HAP-1 (cell line): Measurements from ENCODE around the gene TDP2.
"Not testable (repeated sequence)": the region's sequence is repeated elsewhere in the genome, so short reads cannot be mapped to it uniquely, and the experiment has no call there.

Experiments
- DNase-seq, 2 experiments: peaks; one replicate each; pipeline ENCODE4 v3.0.0-alpha.2; 2016 to 2020; ENCODE audit warnings: low spot score in 2 of 2
- H3K27me3 ChIP-seq: fragments of 250-450 bp; sonication (Bioruptor Pico); 2 replicates; pipeline ENCODE4 v1.5.1; 2020; ENCODE audit warnings: low read depth, mild to moderate bottlenecking, moderate library complexity
- H3K36me3 ChIP-seq: fragments of 250-450 bp; sonication (Bioruptor Pico); replicated peaks from 2 replicates; pipeline ENCODE4 v1.5.1; 2020; ENCODE audit warnings: mild to moderate bottlenecking
- H3K4me1 ChIP-seq: fragments of 250-450 bp; sonication (Bioruptor Pico); 2 replicates; pipeline ENCODE4 v1.5.1; 2020; ENCODE audit warnings: mild to moderate bottlenecking
- H3K4me3 ChIP-seq: fragments of 250-450 bp; sonication (Bioruptor Pico); 2 replicates; pipeline ENCODE4 v1.5.1; 2020; ENCODE audit warnings: mild to moderate bottlenecking, moderate library complexity
- H3K9me3 ChIP-seq: fragments of 250-450 bp; sonication (Bioruptor Pico); 2 replicates; pipeline ENCODE4 v1.5.1; 2020; ENCODE audit warnings: mild to moderate bottlenecking, moderate library complexity
- in situ Hi-C: fragments of 300-500 bp; cut with MboI; formaldehyde crosslinking; loops from 3 replicates; pipeline ENCODE4 v1.14.3; 2020; ENCODE audit warnings: low sequenced_read_pairs, inconsistent platforms, mixed read lengths

The TDP2 gene, protein sequence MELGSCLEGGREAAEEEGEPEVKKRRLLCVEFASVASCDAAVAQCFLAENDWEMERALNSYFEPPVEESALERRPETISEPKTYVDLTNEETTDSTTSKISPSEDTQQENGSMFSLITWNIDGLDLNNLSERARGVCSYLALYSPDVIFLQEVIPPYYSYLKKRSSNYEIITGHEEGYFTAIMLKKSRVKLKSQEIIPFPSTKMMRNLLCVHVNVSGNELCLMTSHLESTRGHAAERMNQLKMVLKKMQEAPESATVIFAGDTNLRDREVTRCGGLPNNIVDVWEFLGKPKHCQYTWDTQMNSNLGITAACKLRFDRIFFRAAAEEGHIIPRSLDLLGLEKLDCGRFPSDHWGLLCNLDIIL

GRCh38 chr6:24666641-24667377, at the start of gene TDP2, which contains the start of gene ACOT13:
Gene TDP2, minus strand, starts transcription at chr6:24666899. Its CDS starts 37 bp downstream, at chr6:24666862.
Gene ACOT13, plus strand, starts transcription at chr6:24667077. Its CDS starts 187 bp downstream, at chr6:24667264.
- peak; percentile 91 to 95 for DNase-seq
- no peaks in the 10 kb centered on the region for H3K9me3 ChIP-seq
- peaks cover 16% of the 10 kb centered on the region for H3K36me3 ChIP-seq
- peaks cover 14% of the 10 kb centered on the region for H3K4me1 ChIP-seq
- peak within 1 kb of the TSS; percentile 94 for H3K4me3 ChIP-seq
- in situ Hi-C loops, result no loop called here
- H3K27me3 ChIP-seq, result no peaks in the 10 kb centered on the region

DNA sequence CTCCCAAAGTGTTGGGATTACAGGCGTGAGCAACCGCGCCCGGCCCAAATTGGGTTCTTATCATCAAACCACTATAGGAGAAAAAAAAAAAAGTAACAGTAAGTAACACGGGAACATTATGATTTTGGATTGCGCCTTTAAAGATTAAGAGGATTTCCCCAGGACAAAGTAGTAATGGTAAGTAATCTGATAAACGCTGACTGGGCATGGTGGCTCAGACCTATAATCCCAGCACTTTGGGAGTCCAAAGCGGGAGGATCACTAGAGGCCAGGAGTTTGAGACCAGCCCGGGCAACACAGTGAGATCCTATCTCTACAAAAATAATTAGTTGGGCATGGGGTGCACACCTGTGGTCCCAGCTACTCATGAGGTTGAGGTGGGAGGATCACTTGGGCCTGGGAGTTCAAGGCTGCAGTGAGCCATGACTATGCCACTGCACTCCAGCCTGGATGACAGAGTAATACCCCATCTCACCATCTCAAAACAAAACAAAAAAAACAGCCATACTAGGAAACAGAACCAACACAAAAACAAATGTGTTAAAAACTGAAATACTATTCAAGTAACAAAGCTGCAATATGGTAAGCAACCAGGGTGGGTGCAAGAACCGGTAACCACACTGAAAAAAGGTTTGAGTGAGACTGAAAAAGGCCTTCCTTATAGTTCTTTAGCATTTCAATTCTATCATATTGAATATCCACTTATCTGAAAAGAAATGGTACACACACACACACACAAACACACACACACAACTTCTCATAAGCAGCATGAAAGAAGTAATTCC, 44.0 kb upstream of the TDP2 start:
- Histone ChIP-seq H3K4me3 (no peak overlapping the region), H3K27me3 (no peaks in the 10 kb centered on the region), H3K36me3 (peaks cover 99% of the 10 kb centered on the region), H3K9me3 (no peaks in the 10 kb centered on the region), H3K4me1 (no peaks in the 10 kb centered on the region; the same call in 1 of the 2 replicates)
- in situ Hi-C loops, result no loop called here
- DNase-seq, result no peak

DNA sequence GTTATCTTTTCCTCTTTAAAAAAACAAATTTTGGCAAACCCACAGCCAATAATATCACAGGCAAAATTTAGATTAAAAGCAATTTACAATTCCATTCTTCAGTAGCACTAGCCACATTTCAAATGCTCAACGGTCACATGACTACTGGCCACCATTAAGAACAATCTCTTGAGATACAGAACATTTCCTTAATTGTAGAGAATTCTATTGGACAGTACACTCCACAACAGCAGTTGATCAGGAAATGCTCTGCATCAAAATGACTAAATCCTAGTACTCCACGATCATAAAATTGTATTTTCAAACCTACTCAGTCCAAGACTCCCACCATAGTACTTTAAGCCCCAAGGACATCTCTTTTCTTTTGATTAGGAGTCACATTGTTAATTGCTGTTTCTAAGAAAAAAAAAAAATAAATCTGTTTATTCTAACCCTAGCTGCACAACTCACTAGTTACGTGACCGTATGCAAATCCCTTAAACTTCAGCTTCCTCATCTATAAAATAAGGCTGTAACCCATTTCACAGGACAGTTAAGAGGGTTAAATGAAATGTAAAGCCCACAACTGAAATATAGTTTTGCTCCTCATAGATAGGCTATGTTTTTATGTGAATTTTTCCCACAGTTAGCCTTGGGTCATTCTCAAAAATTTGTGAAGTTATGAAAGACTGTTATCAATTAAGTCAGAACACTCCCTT, 42.5 kb upstream of the TDP2 start:
- Histone ChIP-seq H3K9me3 (no peaks in the 10 kb centered on the region), H3K4me1 (peaks cover 5% of the 10 kb centered on the region), H3K36me3 (peaks cover 99% of the 10 kb centered on the region), H3K4me3 (no peak overlapping the region), H3K27me3 (no peaks in the 10 kb centered on the region)
- no peak for DNase-seq
- in situ Hi-C loops, result no loop called here

- peaks cover 96% of the 10 kb centered on the region for H3K36me3 ChIP-seq
Measured at GRCh38 chr6:24708612-24709011, 41.9 kb upstream of the TDP2 start.

DNA sequence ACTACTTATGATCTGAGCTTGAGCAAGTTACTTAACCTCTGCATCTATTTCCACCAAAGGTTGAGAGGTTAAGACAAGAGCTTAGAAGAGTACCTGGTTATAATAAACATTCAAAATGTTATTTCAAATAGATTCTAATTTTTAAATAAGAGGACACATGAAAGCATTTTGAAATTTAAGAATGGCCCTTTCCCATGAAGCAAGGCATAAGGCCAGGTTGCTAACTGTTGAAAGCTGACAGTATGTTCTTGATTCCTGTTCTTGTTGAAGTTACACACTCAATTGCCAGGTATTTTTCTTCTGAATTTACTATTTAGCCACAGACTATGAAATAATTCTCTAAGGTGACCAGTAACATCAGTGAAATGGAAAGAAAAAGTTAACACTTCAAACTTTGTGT, 37.8 kb upstream of the TDP2 start:
- Histone ChIP-seq H3K9me3 (no peaks in the 10 kb centered on the region), H3K36me3 (peaks cover 79% of the 10 kb centered on the region), H3K4me1 (peaks cover 9% of the 10 kb centered on the region), H3K27me3 (no peaks in the 10 kb centered on the region), H3K4me3 (no peak overlapping the region)
- no peak for DNase-seq
- in situ Hi-C loops, result no loop called here

More at GRCh38 chr6:24708612-24709011, 41.9 kb upstream of the TDP2 start:
- in situ Hi-C loops, result no loop called here
- Histone ChIP-seq H3K27me3 (no peaks in the 10 kb centered on the region), H3K9me3 (no peaks in the 10 kb centered on the region), H3K4me1 (peaks cover 9% of the 10 kb centered on the region), H3K4me3 (no peak overlapping the region)
- no peak for DNase-seq

DNA sequence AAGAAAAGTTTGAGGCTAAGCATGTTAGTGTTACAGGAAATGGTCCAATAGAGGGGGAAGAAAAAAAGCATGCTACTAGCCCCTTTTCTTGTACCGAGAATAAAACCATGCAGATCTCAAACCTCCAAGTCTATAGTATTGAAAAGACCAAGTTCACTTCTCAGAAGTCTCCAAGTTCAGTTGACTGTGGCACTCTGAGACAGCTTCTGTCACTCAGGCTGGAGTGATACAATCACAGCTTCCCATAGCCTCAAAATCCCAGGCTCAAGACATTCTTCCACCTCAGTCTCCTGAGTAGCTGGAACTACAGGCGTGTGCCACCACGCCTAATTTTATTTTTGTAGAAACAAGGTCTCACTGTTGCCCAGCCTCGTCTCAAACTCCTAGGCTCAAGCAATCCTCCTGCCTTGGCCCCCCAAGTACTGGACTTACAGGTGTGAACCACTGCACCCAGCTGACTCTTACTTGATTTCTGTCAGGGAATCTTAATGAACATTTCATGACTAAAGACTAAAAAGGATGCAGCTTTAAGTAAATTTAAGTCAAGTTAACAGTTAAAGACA, 36.1 kb upstream of the TDP2 start:
- H3K4me3 ChIP-seq, result no peak overlapping the region
- H3K4me1 ChIP-seq, result peaks cover 9% of the 10 kb centered on the region
- no peaks in the 10 kb centered on the region for H3K9me3 ChIP-seq
- H3K27me3 ChIP-seq, result no peaks in the 10 kb centered on the region
- no peak for DNase-seq
- H3K36me3 ChIP-seq, result peaks cover 62% of the 10 kb centered on the region
- in situ Hi-C loops, result no loop called here

DNA sequence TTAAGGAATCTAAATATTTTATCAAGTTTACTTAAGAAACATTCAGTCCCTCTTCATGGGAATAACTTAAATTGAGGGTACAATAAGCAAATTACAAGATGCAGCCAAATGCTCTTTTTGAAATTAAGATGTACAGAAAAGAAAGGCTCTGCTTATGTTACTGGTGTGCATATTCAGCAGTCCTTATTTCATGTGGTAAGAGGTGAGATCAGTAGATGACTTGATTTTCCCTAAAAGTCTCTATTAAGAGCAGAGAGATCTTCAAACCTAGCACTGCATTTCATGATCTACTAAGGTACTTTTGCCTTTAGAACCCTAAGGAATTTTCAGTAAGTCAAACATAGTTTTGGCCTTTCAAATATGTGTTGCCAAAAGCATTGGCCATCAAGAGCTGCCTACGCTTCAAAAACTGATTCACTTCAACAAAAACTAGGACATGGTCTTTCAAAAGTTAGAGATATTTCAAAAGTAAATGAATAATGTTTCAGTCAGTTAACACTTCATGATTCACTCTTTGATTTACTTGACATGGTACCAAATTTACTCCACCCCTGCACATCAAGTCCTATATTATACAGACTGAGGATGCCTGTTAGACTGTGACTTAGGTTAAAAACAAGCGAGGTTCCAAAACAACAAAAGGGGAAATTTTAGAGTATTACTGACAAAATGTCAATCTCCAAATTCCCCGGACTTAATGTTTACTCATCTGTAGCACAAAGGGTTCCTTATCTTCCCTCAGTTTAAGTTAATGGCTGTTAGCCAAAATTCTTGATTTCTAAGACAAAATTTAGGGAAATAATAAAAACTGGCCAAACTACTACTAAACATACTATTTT, 33.0 kb upstream of the TDP2 start:
- Histone ChIP-seq H3K4me1 (peaks cover 9% of the 10 kb centered on the region), H3K27me3 (no peaks in the 10 kb centered on the region), H3K4me3 (no peak overlapping the region), H3K9me3 (no peaks in the 10 kb centered on the region), H3K36me3 (peaks cover 33% of the 10 kb centered on the region)
- no peak for DNase-seq
- in situ Hi-C loops, result loop anchor here (5.0 kb wide), 1 partner anchor 117 kb away; no protein-coding TSS in a partner anchor

DNA sequence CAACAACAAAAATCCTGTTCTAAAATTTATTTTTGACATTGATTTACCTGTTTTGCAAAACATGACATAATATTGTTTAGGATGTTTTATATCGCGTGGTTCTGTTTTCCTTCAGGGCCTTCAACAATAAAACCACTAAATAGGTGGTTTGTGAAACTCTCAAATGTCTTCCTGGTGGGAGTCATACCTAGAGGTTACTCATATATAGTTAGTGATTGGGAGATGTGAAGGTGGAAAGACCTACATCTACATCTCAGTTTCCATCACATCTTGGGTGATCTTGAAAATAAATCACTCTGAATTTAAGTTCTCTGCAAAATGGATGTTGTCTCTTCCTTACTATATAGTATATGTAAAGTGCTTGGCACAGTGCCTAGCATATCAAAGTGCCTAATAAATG, 29.4 kb upstream of the TDP2 start:
- Histone ChIP-seq H3K4me3 (no peak overlapping the region), H3K27me3 (no peaks in the 10 kb centered on the region), H3K9me3 (no peaks in the 10 kb centered on the region), H3K4me1 (no peaks in the 10 kb centered on the region; the same call in 1 of the 2 replicates), H3K36me3 (peaks cover 9% of the 10 kb centered on the region)
- DNase-seq, result no peak
- in situ Hi-C loops, result loop anchor here (5.0 kb wide), 1 partner anchor 114 kb away; no protein-coding TSS in a partner anchor

GRCh38 chr6:24695635-24696034, 28.9 kb upstream of the TDP2 start:
- DNase-seq, result peak; percentile 50 to 64
- H3K27me3 ChIP-seq, H3K4me3 ChIP-seq, H3K4me1 ChIP-seq, H3K9me3 ChIP-seq, H3K36me3 ChIP-seq: not testable (repeated sequence)
- in situ Hi-C loops, result loop anchor here (5.0 kb wide), 1 partner anchor 113 kb away; no protein-coding TSS in a partner anchor

DNA sequence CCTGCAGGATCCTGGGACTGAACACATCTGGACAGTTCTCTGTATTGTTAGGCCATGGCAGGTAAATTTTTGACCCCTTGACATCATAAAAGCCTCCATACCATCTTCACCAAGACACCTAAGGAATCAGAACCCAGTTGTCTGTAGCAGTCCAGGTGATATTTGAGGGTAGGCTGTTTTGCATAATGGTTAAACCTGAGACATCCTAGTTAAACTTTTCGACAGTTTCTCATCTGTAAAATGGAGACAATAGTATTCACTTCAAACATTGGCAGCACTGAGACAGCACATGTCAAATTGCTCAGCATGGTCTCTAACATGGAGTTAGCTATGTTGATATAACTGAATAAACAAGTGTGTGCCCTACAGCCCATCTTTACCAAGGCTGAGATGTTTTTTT, 27.5 kb upstream of the TDP2 start:
- H3K4me1 ChIP-seq, result no peaks in the 10 kb centered on the region; the same call in 1 of the 2 replicates
- H3K27me3 ChIP-seq, result no peaks in the 10 kb centered on the region
- H3K9me3 ChIP-seq, result no peaks in the 10 kb centered on the region
- in situ Hi-C loops, result no loop called here
- H3K4me3 ChIP-seq, result no peak overlapping the region
- H3K36me3 ChIP-seq, result no peaks in the 10 kb centered on the region; the same call in 1 of the 2 replicates
- DNase-seq, result no peak

- H3K4me3 ChIP-seq, result no peak overlapping the region
- in situ Hi-C loops, result no loop called here
Measured at GRCh38 chr6:24692848-24693592, 26.3 kb upstream of the TDP2 start.

More at GRCh38 chr6:24692848-24693592, 26.3 kb upstream of the TDP2 start:
- no peaks in the 10 kb centered on the region for H3K27me3 ChIP-seq
- no peaks in the 10 kb centered on the region; the same call in 1 of the 2 replicates for H3K36me3 ChIP-seq
- H3K4me1 ChIP-seq, result no peaks in the 10 kb centered on the region; the same call in 1 of the 2 replicates
- DNase-seq, result no peak
- no peaks in the 10 kb centered on the region for H3K9me3 ChIP-seq
